GM23248 (cell line): ENCODE data around the gene TANGO6.

Experiments used
- EZH2 ChIP-seq: fragments of 200-600 bp; sonication (generic); IDR thresholded peaks from 2 replicates; pipeline ENCODE4 v1.6.1; 2018; ENCODE audit warnings: antibody characterized with exemption, mild to moderate bottlenecking; ENCODE audit not compliant: insufficient read depth, poor library complexity, severe bottlenecking
- EZH2phosphoT487 ChIP-seq: fragments of 200-600 bp; sonication (generic); IDR thresholded peaks from 2 replicates; pipeline ENCODE4 v1.6.1; 2018; ENCODE audit warnings: antibody characterized with exemption, moderate library complexity, mild to moderate bottlenecking, low read depth; ENCODE audit not compliant: insufficient read depth

DNA sequence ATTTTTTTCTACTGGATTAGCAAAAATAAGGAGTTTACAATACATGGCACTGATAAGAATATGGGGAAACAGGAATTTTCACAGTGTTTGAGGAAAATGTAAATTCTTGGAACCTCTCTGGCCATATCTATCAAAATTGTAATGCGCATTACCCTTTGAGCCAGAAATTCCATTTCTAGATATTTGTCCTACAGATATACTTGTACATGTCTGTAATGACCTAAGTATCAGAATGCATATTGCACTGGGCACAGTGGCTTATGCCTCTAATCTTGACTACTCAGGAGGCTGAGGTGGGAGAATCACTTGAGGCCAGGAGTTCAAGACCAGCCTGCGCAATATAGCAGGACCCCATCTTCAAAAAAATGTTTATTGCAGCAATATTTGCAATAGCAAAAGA, 236.4 kb downstream of the TANGO6 start:
- TF ChIP-seq EZH2 (no peak), EZH2phosphoT487 (no peak)
